ENCODE measurements around the gene SLC1A7. TPM values are rescaled to one million over a fixed set of nuclear protein-coding genes. Genes with fewer than 3 reads are reported as not detected.

The SLC1A7 gene
- total RNA-seq, 4 donors from 2014 or later, result 4.7 to 12.8 (median 9.4) TPM; not detected in 1

- no peaks in the 10 kb centered on the region for H3K36me3 ChIP-seq
- H3K4me3 ChIP-seq, result no peak overlapping the region
- TF ChIP-seq CTCF (IDR thresholded peaks at IDR 0.05), result no peak
- no peak for TF ChIP-seq POLR2A (IDR thresholded peaks at IDR 0.05)
- no peak for DNase-seq
- H3K9me3 ChIP-seq, result no peaks in the 10 kb centered on the region
- H3K4me1 ChIP-seq, result peaks cover 0 to 16% (median 1%) of the 10 kb centered on the region in 4 donors
- H3K27ac ChIP-seq, result peak overlapping the region; percentile 42 to 89 (median 78)
- no peaks in the 10 kb centered on the region for H3K27me3 ChIP-seq
Measured at GRCh38 chr1:53145619-53145941, 3.1 kb upstream of the SLC1A7 start.

- Histone ChIP-seq H3K27ac (peak overlapping the region in 3 of 4 donors; percentile 71 to 89 (median 85)), H3K4me1 (peaks cover 0 to 16% (median 1%) of the 10 kb centered on the region in 4 donors), H3K36me3 (no peaks in the 10 kb centered on the region), H3K9me3 (no peaks in the 10 kb centered on the region), H3K27me3 (no peaks in the 10 kb centered on the region), H3K4me3 (no peak overlapping the region)
- TF ChIP-seq POLR2A (IDR thresholded peaks at IDR 0.05), result no peak
- TF ChIP-seq CTCF (IDR thresholded peaks at IDR 0.05), result no peak
- no peak for DNase-seq
Measured at GRCh38 chr1:53145051-53145600, 2.7 kb upstream of the SLC1A7 start.

- no peak for DNase-seq
- TF ChIP-seq CTCF (IDR thresholded peaks at IDR 0.05) (no peak), POLR2A (IDR thresholded peaks at IDR 0.05) (no peak)
Measured at GRCh38 chr1:53144201-53144600, 1.8 kb upstream of the SLC1A7 start.

GRCh38 chr1:53143527-53143926 lies 1.1 kb upstream of the SLC1A7 start:
- no peaks in the 10 kb centered on the region for H3K36me3 ChIP-seq
- H3K27me3 ChIP-seq, result no peaks in the 10 kb centered on the region
- peaks cover 0 to 16% (median 1%) of the 10 kb centered on the region in 4 donors for H3K4me1 ChIP-seq
- no peak overlapping the region for H3K27ac ChIP-seq
- no peak for DNase-seq
- no peak overlapping the region for H3K4me3 ChIP-seq
- no peaks in the 10 kb centered on the region for H3K9me3 ChIP-seq
- TF ChIP-seq POLR2A (IDR thresholded peaks at IDR 0.05) (no peak), CTCF (IDR thresholded peaks at IDR 0.05) (no peak)

More at GRCh38 chr1:53144201-53144600, 1.8 kb upstream of the SLC1A7 start:
- Histone ChIP-seq H3K36me3 (no peaks in the 10 kb centered on the region), H3K27ac (no peak overlapping the region), H3K4me3 (no peak overlapping the region), H3K27me3 (no peaks in the 10 kb centered on the region), H3K9me3 (no peaks in the 10 kb centered on the region), H3K4me1 (peaks cover 0 to 16% (median 1%) of the 10 kb centered on the region in 4 donors)

GRCh38 chr1:53141487-53142055 lies 867 bp downstream of the SLC1A7 start:
- DNase-seq, result no peak
- no peak overlapping the region for H3K27ac ChIP-seq
- H3K9me3 ChIP-seq, result peaks cover 0 to 6% (median 0%) of the 10 kb centered on the region in 4 donors
- TF ChIP-seq CTCF (IDR thresholded peaks at IDR 0.05) (no peak), POLR2A (IDR thresholded peaks at IDR 0.05) (no peak)
- no peaks in the 10 kb centered on the region for H3K27me3 ChIP-seq
- H3K4me3 ChIP-seq, result no peak overlapping the region
- no peaks in the 10 kb centered on the region for H3K36me3 ChIP-seq
- H3K4me1 ChIP-seq, result peaks cover 0 to 12% (median 1%) of the 10 kb centered on the region in 4 donors

All from Peyer's patch (tissue), 4 donors.